ENCODE results near the gene DBH. TPM values are rescaled to one million over a fixed set of nuclear protein-coding genes. Genes with fewer than 3 reads are reported as not detected.

The DBH gene
- total and polyA plus RNA-seq, 10 of the 15 experiments (the other 5 are each of a cell fraction or from before 2014, with no cell fraction given) = not detected

DNA sequence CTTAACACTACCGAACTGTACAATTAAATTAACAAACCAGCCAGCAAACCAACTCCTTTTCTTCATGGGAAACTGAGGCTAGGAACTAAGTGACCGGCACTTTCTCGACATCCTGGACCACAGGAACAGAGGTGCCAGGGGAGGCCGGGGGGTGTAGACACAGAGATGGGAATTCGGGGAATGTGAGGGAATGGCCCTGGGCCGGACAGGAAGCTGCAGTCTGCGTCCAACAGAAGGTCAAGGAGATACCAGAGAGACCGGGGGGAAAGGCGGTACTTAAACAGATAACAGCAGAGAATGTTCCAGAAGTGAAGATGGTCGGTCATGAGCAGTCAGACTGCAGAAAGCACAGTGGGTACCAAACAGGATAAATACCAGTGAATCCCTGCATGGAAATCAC, 40.3 kb downstream of the DBH start (continued):
- TF ChIP-seq RB1 (IDR thresholded peaks at IDR 0.05; ENCODE audit: borderline replicate concordance) (no peak), JUNB (IDR thresholded peaks at IDR 0.05) (no peak), PML (IDR thresholded peaks at IDR 0.05; ENCODE audit: low read length) (no peak), NBN (IDR thresholded peaks at IDR 0.05) (no peak), ETV6 (conservative IDR thresholded peaks at IDR 0.05 in 1 of 2, IDR thresholded peaks at IDR 0.05 in 1 of 2; ENCODE audit: borderline replicate concordance in 1 of 2, low read depth in 1 of 2) (no peak), TCF12 (IDR thresholded peaks at IDR 0.05; ENCODE audit: low read depth, low read length) (no peak)

DNA sequence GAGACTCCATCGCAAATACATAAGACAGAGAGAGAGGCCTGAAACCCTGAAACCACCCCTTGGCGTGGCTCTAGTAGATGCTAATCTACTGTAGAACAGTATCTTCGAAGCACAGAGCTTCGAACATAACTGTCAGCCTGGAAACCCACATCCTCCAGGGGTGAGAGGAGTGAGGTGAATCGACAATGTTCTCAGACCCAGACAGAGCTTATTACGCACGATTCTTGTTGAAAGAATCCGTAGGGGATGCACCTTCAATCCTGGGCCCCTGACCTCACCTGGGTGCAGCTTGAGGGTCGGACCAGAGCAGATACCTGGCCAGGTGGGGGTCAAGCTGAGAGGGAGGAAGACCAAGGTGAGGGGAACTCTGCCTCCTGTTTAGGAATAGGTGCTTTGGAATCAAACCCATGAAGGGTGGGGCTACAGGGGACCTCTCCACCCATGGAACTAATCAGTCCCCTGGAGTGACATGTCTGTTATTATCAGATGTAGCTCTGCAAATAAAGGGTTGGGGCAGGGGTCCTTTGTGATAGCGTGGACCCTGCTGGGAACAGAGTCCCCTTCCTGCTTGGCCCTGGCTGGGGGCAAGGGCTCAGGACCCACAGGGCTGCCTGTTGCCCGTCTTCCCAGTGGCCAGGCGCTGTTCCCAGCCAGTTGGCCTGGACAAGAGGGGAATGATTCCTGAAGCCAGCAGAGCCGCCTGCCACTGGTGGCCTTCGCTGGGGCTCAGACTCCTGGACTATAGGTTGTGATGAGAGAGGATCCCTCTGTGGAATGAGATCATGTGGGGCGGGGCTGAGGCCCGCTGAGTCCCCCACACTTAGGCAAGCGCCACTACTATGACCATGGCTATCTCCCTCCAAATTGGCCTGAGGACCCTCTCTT, 41.2 kb downstream of the DBH start:
- ATAC-seq (no peak), DNase-seq (ENCODE audit: low read depth, low spot score) (no peak), FAIRE-seq (no peak)
- no peaks in the 10 kb centered on the region for H3K27me3 ChIP-seq (replicated peaks in 1 of 2; ENCODE audit: control insufficient read depth in 2 of 2, insufficient read depth in 2 of 2, low read length in 1 of 2)
- H3K4me2 ChIP-seq (ENCODE audit: control insufficient read depth, insufficient read depth) = no peak overlapping the region
- no peak overlapping the region for H3K4me3 ChIP-seq
- H4K20me1 ChIP-seq (ENCODE audit: control insufficient read depth, insufficient read depth) = no peaks in the 10 kb centered on the region
- no peaks in the 10 kb centered on the region for H3K79me2 ChIP-seq (ENCODE audit: control insufficient read depth, insufficient read depth, low read length)
- in situ Hi-C loops (cut with MboI) = no loop called here
- H3K36me3 ChIP-seq (ENCODE audit: control insufficient read depth in 2 of 2, insufficient read depth in 2 of 2, low read length in 1 of 2) = no peaks in the 10 kb centered on the region
- CTCF ChIA-PET = no interaction called here
- SMC1A ChIA-PET (ENCODE audit: uncharacterized antibody, unreplicated experiment) = no interaction called here
- H3K9me3 ChIP-seq (replicated peaks; ENCODE audit: control insufficient read depth, insufficient read depth, low read length) = no peaks in the 10 kb centered on the region
- H3K4me1 ChIP-seq (ENCODE audit: control insufficient read depth, insufficient read depth, low read length) = no peaks in the 10 kb centered on the region
- BruUV-seq (replicated peaks) = no TSS peak
- RAD21 ChIA-PET (ENCODE audit: unreplicated experiment) = no interaction called here
- 32% methylated on average over 17 of the region's 17 CpGs for WGBS (ENCODE audit: insufficient coverage, insufficient replicate concordance, low lambda C conversion rate, missing lambda C conversion rate)
- H2AFZ ChIP-seq (ENCODE audit: control insufficient read depth, low read depth, low read length) = no peak overlapping the region
- intact Hi-C loops (cut with micrococcal nuclease; ENCODE audit: unreplicated experiment) = no loop called here
- POLR2A ChIA-PET = no interaction called here
- no peak overlapping the region for H3K27ac ChIP-seq (ENCODE audit: control insufficient read depth, insufficient read depth)
- H3K9ac ChIP-seq (ENCODE audit: control insufficient read depth, insufficient read depth, low read length) = no peak overlapping the region
- TF ChIP-seq EP300 (IDR thresholded peaks at IDR 0.05; ENCODE audit: borderline replicate concordance in 1 of 2, control insufficient read depth in 1 of 2, low read depth in 2 of 2, low read length in 2 of 2) = no peak
- no peak for TF ChIP-seq CBX5 (IDR thresholded peaks at IDR 0.05; ENCODE audit: low read depth)
- TF ChIP-seq EZH2 (IDR thresholded peaks at IDR 0.05; ENCODE audit: borderline replicate concordance, control insufficient read depth, low read depth, low read length) = no peak
- no peak for TF ChIP-seq SIN3A (IDR thresholded peaks at IDR 0.05; ENCODE audit: low read depth, low read length)
- TF ChIP-seq, protein P1, sequence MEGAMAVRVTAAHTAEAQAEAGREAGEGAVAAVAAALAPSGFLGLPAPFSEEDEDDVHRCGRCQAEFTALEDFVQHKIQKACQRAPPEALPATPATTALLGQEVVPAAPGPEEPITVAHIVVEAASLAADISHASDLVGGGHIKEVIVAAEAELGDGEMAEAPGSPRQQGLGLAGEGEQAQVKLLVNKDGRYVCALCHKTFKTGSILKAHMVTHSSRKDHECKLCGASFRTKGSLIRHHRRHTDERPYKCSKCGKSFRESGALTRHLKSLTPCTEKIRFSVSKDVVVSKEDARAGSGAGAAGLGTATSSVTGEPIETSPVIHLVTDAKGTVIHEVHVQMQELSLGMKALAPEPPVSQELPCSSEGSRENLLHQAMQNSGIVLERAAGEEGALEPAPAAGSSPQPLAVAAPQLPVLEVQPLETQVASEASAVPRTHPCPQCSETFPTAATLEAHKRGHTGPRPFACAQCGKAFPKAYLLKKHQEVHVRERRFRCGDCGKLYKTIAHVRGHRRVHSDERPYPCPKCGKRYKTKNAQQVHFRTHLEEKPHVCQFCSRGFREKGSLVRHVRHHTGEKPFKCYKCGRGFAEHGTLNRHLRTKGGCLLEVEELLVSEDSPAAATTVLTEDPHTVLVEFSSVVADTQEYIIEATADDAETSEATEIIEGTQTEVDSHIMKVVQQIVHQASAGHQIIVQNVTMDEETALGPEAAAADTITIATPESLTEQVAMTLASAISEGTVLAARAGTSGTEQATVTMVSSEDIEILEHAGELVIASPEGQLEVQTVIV (IDR thresholded peaks at IDR 0.05; ENCODE audit: borderline replicate concordance, partially characterized antibody) = no peak
- TF ChIP-seq, protein P2, sequence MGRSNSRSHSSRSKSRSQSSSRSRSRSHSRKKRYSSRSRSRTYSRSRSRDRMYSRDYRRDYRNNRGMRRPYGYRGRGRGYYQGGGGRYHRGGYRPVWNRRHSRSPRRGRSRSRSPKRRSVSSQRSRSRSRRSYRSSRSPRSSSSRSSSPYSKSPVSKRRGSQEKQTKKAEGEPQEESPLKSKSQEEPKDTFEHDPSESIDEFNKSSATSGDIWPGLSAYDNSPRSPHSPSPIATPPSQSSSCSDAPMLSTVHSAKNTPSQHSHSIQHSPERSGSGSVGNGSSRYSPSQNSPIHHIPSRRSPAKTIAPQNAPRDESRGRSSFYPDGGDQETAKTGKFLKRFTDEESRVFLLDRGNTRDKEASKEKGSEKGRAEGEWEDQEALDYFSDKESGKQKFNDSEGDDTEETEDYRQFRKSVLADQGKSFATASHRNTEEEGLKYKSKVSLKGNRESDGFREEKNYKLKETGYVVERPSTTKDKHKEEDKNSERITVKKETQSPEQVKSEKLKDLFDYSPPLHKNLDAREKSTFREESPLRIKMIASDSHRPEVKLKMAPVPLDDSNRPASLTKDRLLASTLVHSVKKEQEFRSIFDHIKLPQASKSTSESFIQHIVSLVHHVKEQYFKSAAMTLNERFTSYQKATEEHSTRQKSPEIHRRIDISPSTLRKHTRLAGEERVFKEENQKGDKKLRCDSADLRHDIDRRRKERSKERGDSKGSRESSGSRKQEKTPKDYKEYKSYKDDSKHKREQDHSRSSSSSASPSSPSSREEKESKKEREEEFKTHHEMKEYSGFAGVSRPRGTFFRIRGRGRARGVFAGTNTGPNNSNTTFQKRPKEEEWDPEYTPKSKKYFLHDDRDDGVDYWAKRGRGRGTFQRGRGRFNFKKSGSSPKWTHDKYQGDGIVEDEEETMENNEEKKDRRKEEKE (IDR thresholded peaks at IDR 0.05) = no peak
- TF ChIP-seq ASH2L (IDR thresholded peaks at IDR 0.05; ENCODE audit: borderline replicate concordance, low read depth) = no peak
- TF ChIP-seq IKZF2 (IDR thresholded peaks at IDR 0.05) = no peak
- TF ChIP-seq, protein P3, sequence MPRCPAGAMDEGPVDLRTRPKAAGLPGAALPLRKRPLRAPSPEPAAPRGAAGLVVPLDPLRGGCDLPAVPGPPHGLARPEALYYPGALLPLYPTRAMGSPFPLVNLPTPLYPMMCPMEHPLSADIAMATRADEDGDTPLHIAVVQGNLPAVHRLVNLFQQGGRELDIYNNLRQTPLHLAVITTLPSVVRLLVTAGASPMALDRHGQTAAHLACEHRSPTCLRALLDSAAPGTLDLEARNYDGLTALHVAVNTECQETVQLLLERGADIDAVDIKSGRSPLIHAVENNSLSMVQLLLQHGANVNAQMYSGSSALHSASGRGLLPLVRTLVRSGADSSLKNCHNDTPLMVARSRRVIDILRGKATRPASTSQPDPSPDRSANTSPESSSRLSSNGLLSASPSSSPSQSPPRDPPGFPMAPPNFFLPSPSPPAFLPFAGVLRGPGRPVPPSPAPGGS (IDR thresholded peaks at IDR 0.05; ENCODE audit: borderline replicate concordance, insufficient read depth, low read depth, low read length, poor library complexity, severe bottlenecking) = no peak
